ENCODE measurements around the gene SPAG6.
A peak's percentile ranks its signal among the peaks of the same experiment; 100 is the strongest.

Gene SPAG6

GRCh38 chr10:22318772-22319171 lies 26.5 kb upstream of the SPAG6 start:
- no peak for DNase-seq (ENCODE audit: low read depth)
- no peak for TF ChIP-seq CTCF (conservative IDR thresholded peaks at IDR 0.05; ENCODE audit: low read depth, low read length)
- no peak overlapping the region for H3K4me3 ChIP-seq (ENCODE audit: low read depth, low read length)

- no peak for DNase-seq (ENCODE audit: low read depth)
- no peak for TF ChIP-seq CTCF (conservative IDR thresholded peaks at IDR 0.05; ENCODE audit: low read depth, low read length)
These were observed 25.7 kb upstream of the SPAG6 start for GRCh38 chr10:22319547-22319979.

GRCh38 chr10:22319980-22320558 lies 25.2 kb upstream of the SPAG6 start:
- H3K4me3 ChIP-seq (ENCODE audit: low read depth, low read length) = peak overlapping the region; percentile 77

More at GRCh38 chr10:22319547-22319979, 25.7 kb upstream of the SPAG6 start:
- no peak overlapping the region for H3K4me3 ChIP-seq (ENCODE audit: low read depth, low read length)

GRCh38 chr10:22320591-22321155 lies 24.6 kb upstream of the SPAG6 start, which contains the start of gene BMI1:
Gene BMI1, plus strand, starts transcription at chr10:22321099. Its CDS starts 5,351 bp downstream, at chr10:22326450.
- H3K4me3 ChIP-seq (ENCODE audit: low read depth, low read length) = peak within 1 kb of the TSS; percentile 77
- TF ChIP-seq CTCF (conservative IDR thresholded peaks at IDR 0.05; ENCODE audit: low read depth, low read length) = no peak
- peak; percentile 77 for DNase-seq (ENCODE audit: low read depth)

More at GRCh38 chr10:22319980-22320558, 25.2 kb upstream of the SPAG6 start:
- no peak for TF ChIP-seq CTCF (conservative IDR thresholded peaks at IDR 0.05; ENCODE audit: low read depth, low read length)
- DNase-seq (ENCODE audit: low read depth) = peak; percentile 23

- no peak for TF ChIP-seq CTCF (conservative IDR thresholded peaks at IDR 0.05; ENCODE audit: low read depth, low read length)
- H3K4me3 ChIP-seq (ENCODE audit: low read depth, low read length) = peak overlapping the region; percentile 77
- peak; percentile 83 for DNase-seq (ENCODE audit: low read depth)
These were observed 24.0 kb upstream of the SPAG6 start for GRCh38 chr10:22321156-22321923.

- peak overlapping the region; percentile 57 for H3K4me3 ChIP-seq (ENCODE audit: low read depth, low read length)
- DNase-seq (ENCODE audit: low read depth) = peak; percentile 33
- TF ChIP-seq CTCF (conservative IDR thresholded peaks at IDR 0.05; ENCODE audit: low read depth, low read length) = no peak
These were observed 23.2 kb upstream of the SPAG6 start for GRCh38 chr10:22321924-22322640.

Data from choroid plexus epithelial cell (primary cell).